ENCODE results near the gene INSYN2B.

The INSYN2B gene

DNA sequence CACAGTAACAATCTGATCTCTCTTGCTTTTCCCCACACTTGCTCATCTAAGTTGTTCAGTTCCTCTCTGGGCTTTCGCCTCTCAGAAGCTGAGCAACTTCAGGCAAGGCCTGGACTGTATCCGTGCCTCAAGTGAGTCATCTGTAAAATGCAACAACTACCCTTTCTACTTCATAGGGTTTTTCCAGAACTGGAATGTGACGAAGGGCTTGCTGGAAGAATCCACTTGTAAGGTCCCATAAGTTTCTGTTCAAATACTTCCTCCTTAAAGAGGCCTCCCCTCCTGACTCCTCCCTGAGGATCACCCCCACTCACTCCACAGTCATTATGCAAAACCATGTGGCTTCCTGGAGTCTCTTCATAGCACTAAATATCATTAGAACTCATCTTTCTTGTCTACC is 17.5 kb upstream of the INSYN2B start:
- Histone ChIP-seq H3K4me2 (ENCODE audit: low read length) (no peak overlapping the region), H3K4me1 (ENCODE audit: low read length) (no peaks in the 10 kb centered on the region), H3K4me3 (ENCODE audit: low read length) (no peak overlapping the region), H3K27ac (ENCODE audit: low read length) (no peak overlapping the region), H3K9ac (ENCODE audit: low read length) (no peak overlapping the region), H4K20me1 (ENCODE audit: insufficient read depth, low read length) (no peaks in the 10 kb centered on the region), H3K79me2 (ENCODE audit: low read length) (no peaks in the 10 kb centered on the region), H3K9me3 (ENCODE audit: insufficient read depth, low read length) (no peaks in the 10 kb centered on the region), H3K36me3 (replicated peaks; ENCODE audit: low read depth, low read length) (peaks cover 24% of the 10 kb centered on the region), H2AFZ (ENCODE audit: low read depth, low read length) (no peak overlapping the region), H3K27me3 (ENCODE audit: low read depth, low read length) (no peaks in the 10 kb centered on the region)
- TF ChIP-seq EZH2phosphoT487 (IDR thresholded peaks at IDR 0.05; ENCODE audit: low read depth) (no peak), CTCF (IDR thresholded peaks at IDR 0.05; ENCODE audit: low read depth, low read length) (no peak)

DNA sequence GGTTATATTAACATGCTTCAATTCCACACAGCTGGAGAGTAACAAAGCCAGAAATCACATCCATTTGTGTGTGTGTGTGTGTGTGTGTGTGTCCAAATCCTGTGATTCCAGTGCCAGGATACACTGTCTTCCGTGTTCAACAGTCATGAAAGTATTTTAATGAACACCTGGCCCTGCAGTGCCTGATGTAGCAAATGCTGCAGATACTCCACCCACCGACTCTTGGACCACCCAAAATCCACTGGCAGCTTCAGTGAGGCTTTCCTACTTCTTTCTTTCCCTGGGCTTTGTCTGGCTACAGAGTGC is 13.1 kb upstream of the INSYN2B start:
- H3K27ac ChIP-seq (ENCODE audit: low read length): no peak overlapping the region
- no peaks in the 10 kb centered on the region for H3K9me3 ChIP-seq (ENCODE audit: insufficient read depth, low read length)
- no peaks in the 10 kb centered on the region for H3K27me3 ChIP-seq (ENCODE audit: low read depth, low read length)
- H3K79me2 ChIP-seq (ENCODE audit: low read length): no peaks in the 10 kb centered on the region
- TF ChIP-seq EZH2phosphoT487 (IDR thresholded peaks at IDR 0.05; ENCODE audit: low read depth) (no peak), CTCF (IDR thresholded peaks at IDR 0.05; ENCODE audit: low read depth, low read length) (no peak)
- H3K4me2 ChIP-seq (ENCODE audit: low read length): no peak overlapping the region
- no peak overlapping the region for H3K4me3 ChIP-seq (ENCODE audit: low read length)
- H3K4me1 ChIP-seq (ENCODE audit: low read length): no peaks in the 10 kb centered on the region
- H4K20me1 ChIP-seq (ENCODE audit: insufficient read depth, low read length): no peaks in the 10 kb centered on the region
- H3K36me3 ChIP-seq (replicated peaks; ENCODE audit: low read depth, low read length): peaks cover 14% of the 10 kb centered on the region
- no peak overlapping the region for H3K9ac ChIP-seq (ENCODE audit: low read length)
- H2AFZ ChIP-seq (ENCODE audit: low read depth, low read length): no peak overlapping the region

- Histone ChIP-seq H3K9me3 (ENCODE audit: insufficient read depth, low read length) (no peaks in the 10 kb centered on the region), H3K4me1 (ENCODE audit: low read length) (no peaks in the 10 kb centered on the region), H4K20me1 (ENCODE audit: insufficient read depth, low read length) (no peaks in the 10 kb centered on the region), H3K27ac (ENCODE audit: low read length) (no peak overlapping the region), H2AFZ (ENCODE audit: low read depth, low read length) (no peak overlapping the region), H3K36me3 (replicated peaks; ENCODE audit: low read depth, low read length) (peaks cover 12% of the 10 kb centered on the region), H3K79me2 (ENCODE audit: low read length) (no peaks in the 10 kb centered on the region), H3K4me2 (ENCODE audit: low read length) (no peak overlapping the region), H3K9ac (ENCODE audit: low read length) (no peak overlapping the region), H3K27me3 (ENCODE audit: low read depth, low read length) (no peaks in the 10 kb centered on the region), H3K4me3 (ENCODE audit: low read length) (no peak overlapping the region)
- TF ChIP-seq CTCF (IDR thresholded peaks at IDR 0.05; ENCODE audit: low read depth, low read length) (no peak), EZH2phosphoT487 (IDR thresholded peaks at IDR 0.05; ENCODE audit: low read depth) (no peak)
These were observed 12.6 kb upstream of the INSYN2B start for GRCh38 chr5:169992789-169993484.

GRCh38 chr5:169991115-169991869 is 11.0 kb upstream of the INSYN2B start:
- Histone ChIP-seq H3K4me3 (ENCODE audit: low read length) (no peak overlapping the region), H4K20me1 (ENCODE audit: insufficient read depth, low read length) (no peaks in the 10 kb centered on the region), H2AFZ (ENCODE audit: low read depth, low read length) (no peak overlapping the region), H3K4me1 (ENCODE audit: low read length) (no peaks in the 10 kb centered on the region), H3K27me3 (ENCODE audit: low read depth, low read length) (no peaks in the 10 kb centered on the region), H3K27ac (ENCODE audit: low read length) (no peak overlapping the region), H3K4me2 (ENCODE audit: low read length) (no peak overlapping the region), H3K36me3 (replicated peaks; ENCODE audit: low read depth, low read length) (peaks cover 24% of the 10 kb centered on the region), H3K9ac (ENCODE audit: low read length) (no peak overlapping the region), H3K9me3 (ENCODE audit: insufficient read depth, low read length) (no peaks in the 10 kb centered on the region), H3K79me2 (ENCODE audit: low read length) (no peaks in the 10 kb centered on the region)
- TF ChIP-seq EZH2phosphoT487 (IDR thresholded peaks at IDR 0.05; ENCODE audit: low read depth) (no peak), CTCF (IDR thresholded peaks at IDR 0.05; ENCODE audit: low read depth, low read length) (no peak)
